Measurements from ENCODE around the gene CPNE1.
"Not testable (repeated sequence)": the region's sequence is repeated elsewhere in the genome, so short reads cannot be mapped to it uniquely, and the experiment has no call there.

Gene CPNE1

GRCh38 chr20:35697696-35698297, 33.1 kb upstream of the CPNE1 start:
- FAIRE-seq, result no peak

- FAIRE-seq, result no peak
Measured at GRCh38 chr20:35695978-35696377, 31.3 kb upstream of the CPNE1 start.

- no peak for FAIRE-seq
Measured at GRCh38 chr20:35695245-35695749, 30.6 kb upstream of the CPNE1 start.

GRCh38 chr20:35690265-35690664, 25.6 kb upstream of the CPNE1 start:
- no peak for FAIRE-seq

GRCh38 chr20:35686872-35687271, 22.2 kb upstream of the CPNE1 start:
- FAIRE-seq, result not testable (repeated sequence)

GRCh38 chr20:35685368-35685767, 20.7 kb upstream of the CPNE1 start:
- FAIRE-seq, result not testable (repeated sequence)

- no peak for FAIRE-seq
Measured at GRCh38 chr20:35681960-35682359, 17.3 kb upstream of the CPNE1 start.

- FAIRE-seq, result no peak
Measured at GRCh38 chr20:35680452-35681183, 15.9 kb upstream of the CPNE1 start.

- no peak for FAIRE-seq
Measured at GRCh38 chr20:35674921-35675320, 10.2 kb upstream of the CPNE1 start.

GRCh38 chr20:35673884-35674283, 9.2 kb upstream of the CPNE1 start:
- no peak for FAIRE-seq

GRCh38 chr20:35669681-35670080, 5.0 kb upstream of the CPNE1 start:
- no peak for FAIRE-seq

GRCh38 chr20:35669221-35669620, 4.5 kb upstream of the CPNE1 start:
- no peak for FAIRE-seq

GRCh38 chr20:35665949-35666288, 1.2 kb upstream of the CPNE1 start:
- FAIRE-seq, result no peak

GRCh38 chr20:35663516-35664465, 909 bp downstream of the CPNE1 start:
- no peak for FAIRE-seq

- no peak for FAIRE-seq
Measured at GRCh38 chr20:35662551-35662950, 2.1 kb downstream of the CPNE1 start.

- FAIRE-seq, result no peak
Measured at GRCh38 chr20:35661908-35662307, 2.8 kb downstream of the CPNE1 start.

GRCh38 chr20:35661053-35661452, 3.6 kb downstream of the CPNE1 start:
- FAIRE-seq, result no peak

GRCh38 chr20:35660122-35660937, 4.4 kb downstream of the CPNE1 start:
- no peak for FAIRE-seq

- no peak for FAIRE-seq
Measured at GRCh38 chr20:35657271-35657670, 7.4 kb downstream of the CPNE1 start.

- no peak for FAIRE-seq
Measured at GRCh38 chr20:35654415-35654814, 10.3 kb downstream of the CPNE1 start.

GRCh38 chr20:35653893-35654292, 10.8 kb downstream of the CPNE1 start:
- FAIRE-seq, result no peak

GRCh38 chr20:35653430-35653734, 11.3 kb downstream of the CPNE1 start:
- FAIRE-seq, result no peak

Measured in colon (tissue), 2 donors.